ENCODE data around the gene MED16. TPM values are rescaled to one million over a fixed set of nuclear protein-coding genes. Genes with fewer than 3 reads are reported as not detected.

The MED16 gene
- total and polyA plus RNA-seq, 2 of the 13 experiments (the other 11 are each of a cell fraction or from before 2014, with no cell fraction given) = 13.3 to 14.8 TPM

GRCh38 chr19:926589-927350 is 33.8 kb upstream of the MED16 start (continued):
- TF ChIP-seq, protein P1, sequence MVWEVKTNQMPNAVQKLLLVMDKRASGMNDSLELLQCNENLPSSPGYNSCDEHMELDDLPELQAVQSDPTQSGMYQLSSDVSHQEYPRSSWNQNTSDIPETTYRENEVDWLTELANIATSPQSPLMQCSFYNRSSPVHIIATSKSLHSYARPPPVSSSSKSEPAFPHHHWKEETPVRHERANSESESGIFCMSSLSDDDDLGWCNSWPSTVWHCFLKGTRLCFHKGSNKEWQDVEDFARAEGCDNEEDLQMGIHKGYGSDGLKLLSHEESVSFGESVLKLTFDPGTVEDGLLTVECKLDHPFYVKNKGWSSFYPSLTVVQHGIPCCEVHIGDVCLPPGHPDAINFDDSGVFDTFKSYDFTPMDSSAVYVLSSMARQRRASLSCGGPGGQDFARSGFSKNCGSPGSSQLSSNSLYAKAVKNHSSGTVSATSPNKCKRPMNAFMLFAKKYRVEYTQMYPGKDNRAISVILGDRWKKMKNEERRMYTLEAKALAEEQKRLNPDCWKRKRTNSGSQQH (CRISPR knock-in tag; IDR thresholded peaks at IDR 0.05; ENCODE audit: low read depth) = no peak
- no peak for TF ChIP-seq MXD4 (CRISPR knock-in tag; IDR thresholded peaks at IDR 0.05)
- no peak for TF ChIP-seq DZIP1 (CRISPR knock-in tag; IDR thresholded peaks at IDR 0.05)
- no peak; the same call in 1 of the 2 replicates for TF ChIP-seq SAP130 (CRISPR knock-in tag; IDR thresholded peaks at IDR 0.05; ENCODE audit: low read depth)
- TF ChIP-seq NFE2L1 (CRISPR knock-in tag; IDR thresholded peaks at IDR 0.05; ENCODE audit: borderline replicate concordance) = no peak
- no peak for TF ChIP-seq CAMTA2 (CRISPR knock-in tag; IDR thresholded peaks at IDR 0.05; ENCODE audit: borderline replicate concordance)
- TF ChIP-seq, protein P2, sequence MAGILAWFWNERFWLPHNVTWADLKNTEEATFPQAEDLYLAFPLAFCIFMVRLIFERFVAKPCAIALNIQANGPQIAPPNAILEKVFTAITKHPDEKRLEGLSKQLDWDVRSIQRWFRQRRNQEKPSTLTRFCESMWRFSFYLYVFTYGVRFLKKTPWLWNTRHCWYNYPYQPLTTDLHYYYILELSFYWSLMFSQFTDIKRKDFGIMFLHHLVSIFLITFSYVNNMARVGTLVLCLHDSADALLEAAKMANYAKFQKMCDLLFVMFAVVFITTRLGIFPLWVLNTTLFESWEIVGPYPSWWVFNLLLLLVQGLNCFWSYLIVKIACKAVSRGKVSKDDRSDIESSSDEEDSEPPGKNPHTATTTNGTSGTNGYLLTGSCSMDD (CRISPR knock-in tag; IDR thresholded peaks at IDR 0.05) = no peak
- no peak for TF ChIP-seq DNMT3B (CRISPR knock-in tag; conservative IDR thresholded peaks at IDR 0.05)
- TF ChIP-seq FOXP1 (IDR thresholded peaks at IDR 0.05) = no peak
- TF ChIP-seq FOXP1 (CRISPR knock-in tag; IDR thresholded peaks at IDR 0.05) = peak; percentile 36; the same call in 1 of the 2 replicates
- no peak for TF ChIP-seq ELK4 (CRISPR knock-in tag; IDR thresholded peaks at IDR 0.05; ENCODE audit: borderline replicate concordance)
- TF ChIP-seq AHDC1 (CRISPR knock-in tag; IDR thresholded peaks at IDR 0.05; ENCODE audit: borderline replicate concordance) = no peak
- TF ChIP-seq HOXA3 (CRISPR knock-in tag; IDR thresholded peaks at IDR 0.05) = no peak; the same call in none of the 2 replicates
- no peak for TF ChIP-seq TFDP1 (CRISPR knock-in tag; IDR thresholded peaks at IDR 0.05; ENCODE audit: borderline replicate concordance)
- no peak for TF ChIP-seq TBP (CRISPR knock-in tag; IDR thresholded peaks at IDR 0.05)
- TF ChIP-seq MED13 (CRISPR knock-in tag; IDR thresholded peaks at IDR 0.05) = peak; percentile 71; the same call in 1 of the 2 replicates
- no peak for TF ChIP-seq SSRP1 (CRISPR knock-in tag; IDR thresholded peaks at IDR 0.05)
